Putamen (tissue), 1 donor: ENCODE data around the gene FAF1.

Experiments used
- DNase-seq: peaks from one replicate; pipeline ENCODE4 v3.0.0-alpha.2; 2016; ENCODE audit warnings: low spot score

FAF1 gene

DNA sequence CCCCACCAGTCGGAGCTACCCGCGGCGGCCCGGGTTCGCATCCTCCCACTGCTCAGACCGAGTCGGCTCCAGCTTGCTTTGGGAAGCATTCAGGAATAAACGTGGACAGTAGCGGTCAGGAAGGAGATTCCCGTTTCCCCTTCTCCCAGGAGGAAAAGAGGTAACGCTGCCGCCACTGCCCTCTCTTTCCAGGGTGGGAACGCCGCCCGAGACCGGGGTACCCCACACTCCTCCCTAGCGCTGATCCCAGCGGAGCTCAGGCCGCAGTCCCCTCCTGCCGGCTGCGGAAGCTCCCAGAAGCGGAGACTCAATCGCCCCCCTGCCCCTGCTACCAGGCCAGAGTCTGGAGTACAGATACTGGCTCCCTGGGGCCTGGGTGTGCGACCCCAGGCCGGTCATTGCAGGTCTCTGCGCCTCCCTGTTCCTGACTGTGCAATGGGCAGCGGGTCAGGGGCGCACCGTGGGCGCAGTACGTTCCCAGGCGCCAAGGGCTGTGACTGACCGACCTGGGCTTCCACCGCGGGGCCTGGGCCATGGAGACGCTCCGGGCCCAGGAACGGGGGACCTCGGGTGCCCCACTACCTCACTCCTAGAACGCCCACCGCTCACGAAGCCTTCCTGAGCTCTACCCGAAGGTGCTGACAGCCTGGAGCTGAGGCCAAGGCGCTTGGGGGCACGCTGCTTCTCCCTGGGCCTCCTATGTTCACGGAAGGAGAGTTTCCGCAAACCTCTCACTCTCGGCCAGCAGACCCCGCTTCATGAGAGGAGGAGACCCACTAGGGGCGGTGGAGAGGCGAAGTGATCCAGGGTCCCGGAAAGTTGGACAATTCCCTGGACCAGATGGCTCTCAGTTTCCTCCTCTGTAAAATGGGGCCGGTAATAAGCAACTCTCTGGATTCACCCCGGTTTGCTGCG lies 544.6 kb downstream of the FAF1 start:
- no peak for DNase-seq

GRCh38 chr1:50414853-50415234 lies 545.2 kb downstream of the FAF1 start:
- DNase-seq = no peak

DNA sequence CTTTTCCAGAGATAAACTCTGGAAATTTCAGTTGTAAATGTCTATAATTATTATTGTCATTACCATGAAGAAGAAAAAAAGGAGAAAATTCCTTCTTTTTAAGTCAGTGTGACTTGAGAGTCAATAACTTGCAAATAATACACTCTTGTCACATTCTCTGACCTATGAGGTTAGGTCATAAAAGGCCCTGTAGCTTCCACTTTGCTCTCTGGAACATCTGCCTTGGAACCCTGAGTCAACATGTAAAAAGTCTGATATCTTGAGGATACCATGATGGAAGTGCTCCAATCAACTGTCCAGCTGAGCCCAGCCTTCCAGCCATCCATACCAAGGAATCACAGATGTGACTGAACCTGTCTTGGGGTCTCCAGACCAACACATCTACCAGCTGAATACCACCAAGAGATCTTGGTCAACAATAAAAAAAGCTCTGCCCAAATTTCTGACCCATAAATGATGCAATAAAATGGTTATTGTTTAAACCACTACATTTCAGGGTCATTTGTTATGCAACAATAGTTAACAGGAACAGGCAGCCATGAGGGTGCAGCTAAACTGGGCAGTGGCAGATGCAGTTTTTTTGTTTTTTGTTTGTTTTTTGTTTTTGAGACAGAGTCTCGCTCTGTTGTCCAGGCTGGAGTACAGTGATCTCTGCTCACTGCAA lies 547.1 kb downstream of the FAF1 start:
- DNase-seq = no peak

- no peak for DNase-seq
Measured at GRCh38 chr1:50405814-50406213, 554.3 kb downstream of the FAF1 start.

DNA sequence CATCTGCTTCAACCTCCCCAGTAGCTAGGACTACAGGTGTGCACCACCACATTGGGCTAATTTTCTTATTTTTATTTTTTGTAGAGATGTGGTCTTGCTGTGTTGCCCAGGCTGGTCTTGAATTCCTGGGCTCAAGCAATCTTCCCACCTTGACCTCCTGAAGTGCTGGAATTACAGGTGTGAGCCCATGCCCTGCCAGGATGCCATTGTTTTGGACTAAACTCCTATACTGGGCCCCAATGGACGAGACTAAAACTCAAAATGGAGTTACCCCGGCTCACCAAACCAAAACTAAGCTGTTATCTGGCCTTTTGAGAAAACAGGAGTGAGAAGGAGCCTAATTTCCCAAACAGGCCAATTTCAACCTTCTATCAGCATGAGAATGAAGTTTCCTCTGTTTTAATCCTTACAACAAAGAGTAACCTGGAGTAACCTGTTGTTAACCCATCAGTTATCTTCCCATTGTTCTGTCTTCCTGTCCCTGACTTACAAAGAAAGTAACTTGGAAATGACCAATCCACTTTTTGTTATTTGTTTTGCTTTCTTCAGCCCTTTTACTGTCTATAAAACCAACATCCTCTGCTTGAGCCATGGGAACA lies 566.4 kb downstream of the FAF1 start:
- no peak for DNase-seq
